Peyer's patch (tissue), 4 donors: ENCODE measurements around the gene LRRC41.

Experiments
- POLR2A ChIP-seq, 2 donors: fragments of 450-650 bp; IDR thresholded peaks; one replicate each; pipeline ENCODE4 v1.5.1; 2017; ENCODE audit warnings: antibody characterized with exemption in 2 of 2, mild to moderate bottlenecking in 2 of 2, moderate library complexity in 2 of 2
- TF ChIP-seq, protein P1 (sequence below), 6 experiments: fragments of 450-650 bp in 4 of 6; fragments of 200-600 bp in 2 of 6; sonication (generic) in 1 of 6; IDR thresholded peaks; one replicate each; pipeline ENCODE4 v1.5.1; 2017 to 2019; ENCODE audit warnings: antibody characterized with exemption in 6 of 6, mild to moderate bottlenecking in 3 of 6, moderate library complexity in 1 of 6

DNA sequence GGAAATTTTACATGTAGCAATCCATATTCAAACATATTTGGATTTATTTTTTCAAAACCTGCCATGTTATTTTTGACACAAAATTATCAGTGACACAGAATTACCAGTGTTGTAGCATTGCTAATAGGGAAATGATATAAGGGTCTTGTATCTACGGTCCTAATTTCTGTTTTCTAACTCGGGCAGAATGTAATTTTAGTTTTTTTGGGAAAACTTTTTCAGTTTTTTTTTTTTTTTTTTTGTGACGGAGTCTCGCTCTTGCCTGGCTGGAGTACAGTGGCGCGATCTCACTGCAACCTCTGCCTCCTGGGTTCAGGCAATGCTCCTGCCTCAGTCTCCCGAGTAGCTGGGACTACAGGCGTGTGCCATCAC lies 2.7 kb upstream of the LRRC41 start:
- TF ChIP-seq, protein P1, sequence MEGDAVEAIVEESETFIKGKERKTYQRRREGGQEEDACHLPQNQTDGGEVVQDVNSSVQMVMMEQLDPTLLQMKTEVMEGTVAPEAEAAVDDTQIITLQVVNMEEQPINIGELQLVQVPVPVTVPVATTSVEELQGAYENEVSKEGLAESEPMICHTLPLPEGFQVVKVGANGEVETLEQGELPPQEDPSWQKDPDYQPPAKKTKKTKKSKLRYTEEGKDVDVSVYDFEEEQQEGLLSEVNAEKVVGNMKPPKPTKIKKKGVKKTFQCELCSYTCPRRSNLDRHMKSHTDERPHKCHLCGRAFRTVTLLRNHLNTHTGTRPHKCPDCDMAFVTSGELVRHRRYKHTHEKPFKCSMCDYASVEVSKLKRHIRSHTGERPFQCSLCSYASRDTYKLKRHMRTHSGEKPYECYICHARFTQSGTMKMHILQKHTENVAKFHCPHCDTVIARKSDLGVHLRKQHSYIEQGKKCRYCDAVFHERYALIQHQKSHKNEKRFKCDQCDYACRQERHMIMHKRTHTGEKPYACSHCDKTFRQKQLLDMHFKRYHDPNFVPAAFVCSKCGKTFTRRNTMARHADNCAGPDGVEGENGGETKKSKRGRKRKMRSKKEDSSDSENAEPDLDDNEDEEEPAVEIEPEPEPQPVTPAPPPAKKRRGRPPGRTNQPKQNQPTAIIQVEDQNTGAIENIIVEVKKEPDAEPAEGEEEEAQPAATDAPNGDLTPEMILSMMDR (IDR thresholded peaks at IDR 0.05) = no peak
- no peak for TF ChIP-seq POLR2A (IDR thresholded peaks at IDR 0.05)
